Measurements from ENCODE around the gene DHRS3.

DNA sequence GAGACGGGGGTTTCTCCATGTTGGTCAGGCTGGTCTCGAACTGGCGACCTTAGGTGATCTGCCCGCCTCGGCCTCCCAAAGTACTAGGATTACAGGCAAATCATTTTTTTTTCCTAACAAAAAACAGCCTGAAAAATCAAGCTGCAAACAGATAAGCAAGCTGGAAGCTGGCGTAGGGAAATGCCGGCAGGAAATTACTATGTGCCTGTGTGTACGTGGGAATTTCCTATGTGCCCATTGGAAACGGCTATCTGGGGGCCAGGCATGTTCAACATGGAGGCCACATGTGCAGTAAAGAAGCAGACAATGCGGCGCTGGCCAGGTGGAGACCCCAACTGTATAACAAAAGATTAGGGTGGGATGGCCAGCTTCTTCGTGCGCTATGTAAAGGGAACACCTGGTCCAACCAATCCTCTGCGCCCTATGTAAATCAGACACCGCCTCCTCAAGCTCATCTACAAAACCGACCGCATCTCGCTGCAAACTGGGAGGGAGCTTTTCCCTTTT, 16.7 kb upstream of the DHRS3 start:
- TF ChIP-seq, protein P1, sequence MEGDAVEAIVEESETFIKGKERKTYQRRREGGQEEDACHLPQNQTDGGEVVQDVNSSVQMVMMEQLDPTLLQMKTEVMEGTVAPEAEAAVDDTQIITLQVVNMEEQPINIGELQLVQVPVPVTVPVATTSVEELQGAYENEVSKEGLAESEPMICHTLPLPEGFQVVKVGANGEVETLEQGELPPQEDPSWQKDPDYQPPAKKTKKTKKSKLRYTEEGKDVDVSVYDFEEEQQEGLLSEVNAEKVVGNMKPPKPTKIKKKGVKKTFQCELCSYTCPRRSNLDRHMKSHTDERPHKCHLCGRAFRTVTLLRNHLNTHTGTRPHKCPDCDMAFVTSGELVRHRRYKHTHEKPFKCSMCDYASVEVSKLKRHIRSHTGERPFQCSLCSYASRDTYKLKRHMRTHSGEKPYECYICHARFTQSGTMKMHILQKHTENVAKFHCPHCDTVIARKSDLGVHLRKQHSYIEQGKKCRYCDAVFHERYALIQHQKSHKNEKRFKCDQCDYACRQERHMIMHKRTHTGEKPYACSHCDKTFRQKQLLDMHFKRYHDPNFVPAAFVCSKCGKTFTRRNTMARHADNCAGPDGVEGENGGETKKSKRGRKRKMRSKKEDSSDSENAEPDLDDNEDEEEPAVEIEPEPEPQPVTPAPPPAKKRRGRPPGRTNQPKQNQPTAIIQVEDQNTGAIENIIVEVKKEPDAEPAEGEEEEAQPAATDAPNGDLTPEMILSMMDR (IDR thresholded peaks at IDR 0.05; ENCODE audit: low read depth, low read length) = no peak
- TF ChIP-seq EZH2phosphoT487 (IDR thresholded peaks at IDR 0.05; ENCODE audit: low read depth) = no peak
